ENCODE measurements around the gene SPEG.
"Not testable (repeated sequence)": the region's sequence is repeated elsewhere in the genome, so short reads cannot be mapped to it uniquely, and the experiment has no call there.

Gene SPEG

GRCh38 chr2:219434718-219435525 is at the start of gene SPEG:
Gene SPEG, plus strand, starts transcription at chr2:219434843. Its CDS starts 135 bp downstream, at chr2:219434978.
- DNase-seq: no peak

- no peak for DNase-seq
Measured at GRCh38 chr2:219384859-219385258, 49.8 kb upstream of the SPEG start.

DNA sequence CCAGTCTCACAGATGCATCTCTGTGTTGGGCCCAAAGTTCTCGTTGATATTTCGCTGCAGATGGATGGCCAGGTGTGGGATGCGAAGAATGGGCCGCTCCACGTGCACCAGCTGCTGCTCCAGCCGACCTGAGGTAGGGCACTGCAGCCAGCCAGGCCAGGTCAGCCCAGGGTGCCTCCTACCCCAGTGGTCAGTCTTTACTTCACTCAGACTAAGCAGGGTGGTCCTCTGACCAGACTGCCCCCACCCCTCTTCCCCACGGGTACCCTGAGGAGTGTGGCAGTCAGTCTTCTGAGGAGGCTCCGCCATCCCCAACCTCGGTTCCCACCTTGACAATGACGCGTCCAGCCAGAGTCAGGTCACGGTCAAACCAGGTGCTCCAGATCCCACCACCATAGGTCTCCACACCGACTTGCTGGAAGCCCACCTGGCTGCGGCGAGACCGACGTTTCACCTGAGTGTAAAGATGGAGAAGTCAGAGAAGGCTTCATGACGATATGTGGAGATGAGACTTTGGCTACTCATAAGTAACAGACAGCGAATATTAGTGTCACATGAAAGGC is 48.6 kb upstream of the SPEG start:
- DNase-seq: no peak

- peak; percentile 18 to 30 for DNase-seq
Measured at GRCh38 chr2:219386532-219387280, 47.9 kb upstream of the SPEG start.

DNA sequence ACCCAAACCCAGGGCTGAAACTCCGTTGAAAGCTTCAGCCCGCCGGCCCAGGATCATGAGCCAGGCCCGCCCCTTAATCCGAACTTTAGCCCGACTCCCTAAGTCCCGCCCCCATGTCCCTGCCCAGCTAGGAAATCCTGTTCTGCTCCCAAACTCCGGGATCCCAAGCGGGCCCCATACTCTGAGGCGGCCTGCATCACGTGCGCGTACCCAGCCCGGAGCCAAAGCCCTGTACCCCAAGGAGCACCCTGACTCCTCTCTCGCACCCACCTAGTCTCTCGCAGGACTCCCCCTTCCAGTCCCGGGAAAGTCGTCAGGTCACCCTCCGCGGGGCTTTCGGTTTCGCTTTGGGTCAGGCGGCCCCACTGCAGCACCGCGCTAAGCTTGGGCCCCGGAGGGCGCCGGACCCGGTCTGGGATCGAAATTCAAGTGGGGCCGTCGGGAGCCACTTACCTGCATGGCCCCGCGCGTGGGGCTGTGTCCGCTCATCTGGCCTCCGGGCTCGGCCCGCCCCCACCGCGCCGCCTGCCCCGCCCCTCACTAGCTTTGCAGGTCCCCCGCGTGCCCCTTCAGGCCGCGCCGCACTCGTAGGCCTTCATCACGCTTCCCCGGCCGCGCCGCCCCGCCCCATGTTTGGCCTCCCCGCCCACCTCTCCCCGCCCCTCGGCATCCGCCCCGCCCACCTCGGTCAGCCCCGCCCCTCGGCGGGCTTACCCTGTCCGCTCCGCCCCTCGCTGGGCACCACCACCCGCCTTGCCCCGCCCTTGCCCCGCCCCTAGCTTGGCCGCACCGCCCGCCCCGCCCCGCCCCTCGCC is 47.1 kb upstream of the SPEG start, which contains the start of gene DNPEP:
Gene DNPEP, minus strand, starts transcription at position 607 of the 815 bp plus-strand sequence. Its CDS starts 118 bp downstream, at position 489.
- peak; percentile 94 for DNase-seq

DNA sequence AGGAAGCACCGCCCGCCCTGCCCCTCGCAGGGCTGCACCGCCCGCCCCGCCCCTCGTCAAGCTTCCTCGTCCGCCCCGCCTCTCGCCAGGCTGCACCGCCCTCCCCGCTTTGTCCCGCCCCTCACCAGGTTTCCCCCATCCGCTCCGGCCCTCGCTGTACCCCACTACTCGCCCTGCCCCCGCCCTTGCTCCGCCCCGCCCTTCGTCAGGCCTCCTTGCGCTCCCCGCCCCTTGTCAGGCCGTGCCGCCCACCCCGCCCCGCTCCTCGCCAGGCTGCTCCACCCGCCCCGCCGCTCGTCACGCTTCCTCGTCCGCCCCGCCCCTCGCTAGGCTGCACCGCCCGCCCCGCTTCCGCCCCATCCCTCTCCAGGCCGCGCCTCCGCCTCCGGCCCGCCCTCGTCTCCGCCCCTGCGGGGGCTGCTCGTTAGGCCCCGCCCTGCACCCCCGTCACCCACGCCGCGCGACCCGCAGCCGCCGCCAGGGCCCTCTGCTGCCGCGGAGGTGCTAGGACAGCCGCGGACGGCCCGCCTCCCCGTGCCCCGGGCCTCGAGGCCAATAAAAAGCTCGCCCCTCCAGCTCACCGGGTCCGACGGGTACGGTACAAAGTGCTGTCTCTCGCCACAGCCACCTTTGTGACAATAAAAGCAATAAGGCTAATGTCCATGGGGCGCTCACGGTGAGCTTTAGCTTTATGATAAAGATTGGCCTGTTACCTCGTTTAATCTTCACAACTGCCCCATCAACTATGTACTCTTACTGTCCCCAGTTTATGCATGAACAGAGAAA is 46.3 kb upstream of the SPEG start:
- peak; percentile 99 for DNase-seq

DNA sequence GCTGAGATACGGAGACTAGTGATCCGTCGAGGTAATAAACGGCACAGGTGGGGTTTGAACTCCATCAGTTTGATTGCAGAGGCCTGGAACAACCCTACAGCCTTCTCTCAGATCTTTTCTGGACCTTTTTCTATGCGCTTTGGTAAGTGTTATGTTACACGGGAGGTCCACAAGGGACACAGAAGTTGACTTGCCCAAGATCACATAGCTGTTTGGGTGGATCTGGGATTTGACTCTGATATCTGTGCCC is 45.8 kb upstream of the SPEG start:
- DNase-seq: no peak

- no peak for DNase-seq
Measured at GRCh38 chr2:219392754-219393153, 41.9 kb upstream of the SPEG start.

- DNase-seq: not testable (repeated sequence)
Measured at GRCh38 chr2:219395056-219395455, 39.6 kb upstream of the SPEG start.

DNA sequence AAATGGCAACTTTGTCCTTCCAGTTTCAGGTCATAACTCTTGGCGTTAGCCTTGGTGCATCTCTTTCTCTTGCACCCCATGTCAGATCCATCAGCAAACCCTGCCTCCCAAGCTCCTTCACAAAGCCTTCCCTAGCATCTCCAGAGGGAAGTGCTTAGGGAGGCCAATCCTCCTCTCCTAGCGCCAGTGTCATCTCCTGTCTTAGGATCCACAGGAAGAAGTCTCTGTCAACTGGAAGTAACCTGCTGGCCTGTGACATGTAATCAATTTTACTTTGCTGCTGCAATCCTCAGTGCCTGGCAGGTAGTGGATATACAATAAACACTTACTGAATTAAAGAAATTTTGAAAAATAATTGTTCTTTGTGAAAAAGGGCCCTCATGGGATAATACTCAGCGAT is 39.0 kb upstream of the SPEG start:
- no peak for DNase-seq

- no peak for DNase-seq
Measured at GRCh38 chr2:219396863-219397457, 37.7 kb upstream of the SPEG start.

DNA sequence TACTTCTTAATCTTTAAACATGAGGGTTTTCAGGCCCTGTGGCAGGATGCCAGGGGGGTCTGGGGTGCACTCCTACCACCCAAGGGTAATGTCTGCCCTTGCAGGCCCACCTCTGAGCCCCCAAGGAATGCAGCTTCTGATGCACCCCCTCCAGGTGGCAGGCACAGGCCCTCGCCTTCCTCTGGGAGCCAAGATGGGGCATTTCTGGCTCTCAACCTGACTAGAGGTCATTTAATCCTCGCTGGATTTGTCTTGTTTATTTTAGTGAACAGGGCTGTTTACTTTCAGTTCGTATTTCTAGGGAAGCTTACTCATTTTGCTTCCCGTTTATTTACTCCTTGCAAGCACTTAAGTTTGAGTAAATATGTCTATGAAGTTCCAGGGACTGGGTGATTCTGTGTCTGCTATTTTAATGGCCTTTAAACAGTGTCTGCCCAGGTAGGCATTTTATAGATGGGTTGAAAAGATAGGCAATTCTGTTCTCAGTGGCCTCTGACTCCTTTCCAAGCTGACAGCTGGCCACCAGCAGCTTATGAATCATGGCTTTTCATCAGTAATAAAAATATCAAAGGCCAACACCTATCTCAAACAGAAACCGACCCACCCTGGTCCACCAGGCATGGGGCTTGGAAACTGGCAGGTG is 35.8 kb upstream of the SPEG start:
- no peak for DNase-seq

DNA sequence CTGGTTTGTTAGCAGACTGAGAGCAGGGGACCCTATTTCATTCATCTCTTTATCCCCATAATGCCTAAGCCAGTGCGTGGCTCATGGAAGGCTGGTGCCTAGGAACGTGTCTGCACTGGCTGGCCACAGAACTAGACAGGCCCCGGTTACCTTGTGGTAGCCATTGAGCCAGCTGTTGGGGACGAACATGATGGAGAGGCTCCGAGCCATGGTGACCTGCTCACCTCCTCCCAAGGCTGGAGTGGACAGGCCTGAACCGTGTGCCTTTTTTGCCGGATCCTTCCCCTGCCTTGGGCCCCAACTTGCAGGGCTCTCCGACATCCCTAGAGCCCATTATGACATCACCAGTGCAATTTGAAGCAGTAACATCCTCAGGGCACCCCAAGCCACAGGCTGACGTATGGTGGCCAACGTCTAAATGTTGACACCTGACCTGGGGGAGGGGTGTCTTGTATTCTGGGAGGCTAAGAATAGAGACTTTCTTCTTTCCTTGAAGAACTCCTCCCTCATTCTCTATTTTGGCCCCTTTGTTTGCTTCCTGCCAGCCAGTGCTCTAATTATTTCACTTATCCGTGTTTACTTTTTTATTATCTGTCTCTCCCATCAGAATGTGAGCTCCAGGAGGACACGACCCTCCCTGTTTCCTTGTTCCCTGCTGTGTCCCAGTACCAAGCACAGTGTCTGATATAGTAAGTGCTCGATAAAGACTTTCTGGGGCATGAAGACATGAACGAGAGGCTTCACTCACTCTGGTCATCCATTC is 34.7 kb upstream of the SPEG start:
- no peak for DNase-seq

- no peak for DNase-seq
Measured at GRCh38 chr2:219400562-219400961, 34.1 kb upstream of the SPEG start.

DNA sequence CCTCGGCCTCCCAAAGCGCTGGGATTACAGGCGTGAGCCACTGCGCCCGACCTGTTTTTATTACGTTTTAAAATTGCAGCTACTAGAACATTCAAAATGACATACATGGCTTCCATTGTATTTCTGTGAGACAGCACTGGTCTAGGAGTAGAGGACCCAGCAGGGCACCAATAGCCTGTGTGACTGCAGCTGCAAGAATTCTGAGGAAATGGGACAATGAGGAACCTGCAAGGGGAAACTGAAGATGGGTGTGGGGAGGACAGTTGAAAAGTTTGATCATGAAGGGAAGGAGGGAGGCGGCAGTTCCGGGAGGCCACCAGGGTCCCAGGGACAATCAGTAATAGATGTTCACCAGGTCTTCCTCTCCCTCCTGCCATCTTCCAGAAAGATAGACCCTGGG is 33.0 kb upstream of the SPEG start:
- no peak for DNase-seq

DNA sequence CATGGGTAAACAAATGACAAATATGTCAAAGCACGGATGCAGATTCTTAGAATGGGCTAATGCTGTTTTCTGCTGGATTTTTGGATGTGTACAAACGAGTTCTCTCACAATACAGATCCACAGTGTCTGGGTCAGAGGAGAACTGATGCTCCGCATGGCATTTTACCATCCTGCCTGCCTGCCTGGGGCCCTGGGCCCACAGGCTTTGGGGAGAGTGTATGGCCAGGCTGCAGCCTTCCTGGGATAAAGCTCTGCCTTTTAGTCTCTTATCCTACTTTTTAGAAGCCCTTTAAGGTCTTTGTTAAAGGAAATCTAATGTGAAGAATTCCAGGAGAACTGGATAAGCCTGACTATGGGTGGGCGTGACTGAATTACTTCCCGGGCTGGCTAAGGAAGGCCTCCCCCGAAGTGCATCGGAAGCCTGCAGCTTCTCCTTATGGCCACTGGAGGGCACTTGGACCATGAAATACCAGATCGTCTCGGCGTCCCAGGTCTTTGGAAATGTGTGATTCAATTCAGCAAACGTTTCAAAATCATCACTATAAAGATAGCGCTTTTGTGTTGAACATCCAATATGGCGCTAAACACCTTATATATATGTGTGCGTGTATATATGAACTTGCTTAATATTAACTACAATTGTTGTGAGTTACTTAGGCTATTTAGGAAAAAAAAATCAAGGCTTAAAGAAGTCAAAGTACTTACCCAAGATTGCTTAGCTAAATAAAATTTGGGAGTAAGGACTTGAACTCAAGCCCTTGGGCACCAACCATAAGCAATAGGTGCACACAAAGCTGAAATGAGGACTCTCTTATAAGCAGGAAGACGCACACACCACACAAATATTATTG is 31.8 kb upstream of the SPEG start:
- DNase-seq: peak; percentile 61 to 66

- DNase-seq: no peak
Measured at GRCh38 chr2:219403861-219404260, 30.8 kb upstream of the SPEG start.

DNA sequence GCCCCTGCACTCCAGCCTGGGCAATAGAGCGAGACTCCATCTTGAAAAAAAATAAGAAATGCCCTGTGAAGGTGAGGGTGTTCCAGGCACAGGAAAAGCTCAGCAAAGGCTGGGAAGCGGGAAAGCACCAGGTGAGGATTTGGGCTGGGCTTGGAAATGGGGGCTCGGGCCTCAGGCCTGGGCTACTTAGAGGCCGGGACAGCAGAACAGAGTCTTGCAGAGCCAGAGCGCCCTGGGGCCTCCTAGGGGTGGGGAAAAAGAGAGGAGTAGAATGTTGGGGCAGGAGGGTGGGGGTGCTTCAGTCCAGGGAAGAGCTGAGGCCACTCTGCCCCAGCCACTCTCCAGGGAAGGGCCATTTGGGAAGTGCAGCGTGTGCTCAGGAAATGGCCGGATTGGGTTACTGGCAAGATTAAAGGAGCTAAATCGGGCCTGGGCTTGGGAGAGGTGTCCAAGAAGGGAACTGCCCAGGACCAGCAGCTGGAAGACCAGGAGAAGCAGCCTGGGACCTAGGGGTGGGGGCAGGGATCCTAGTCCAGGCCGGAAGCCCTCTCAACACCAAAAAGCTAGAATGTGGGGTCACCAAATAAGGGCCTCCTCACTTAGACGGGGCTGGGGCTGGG is 30.2 kb upstream of the SPEG start:
- DNase-seq: no peak

GRCh38 chr2:219404954-219405353 is 29.7 kb upstream of the SPEG start:
- no peak for DNase-seq

All from stimulated activated CD4-positive, alpha-beta T cell treated with anti-CD3 and anti-CD28 coated beads, Interleukin-2, amount 100 ng/mL, for 24 hours (primary cell).